Fibroblast of villous mesenchyme (primary cell): ENCODE measurements around the gene PKHD1. TPM values are rescaled to one million over a fixed set of nuclear protein-coding genes. Genes with fewer than 3 reads are reported as not detected.
"Not testable (repeated sequence)": the region's sequence is repeated elsewhere in the genome, so short reads cannot be mapped to it uniquely, and the experiment has no call there.

Experiments
- DNase-seq: peaks from one replicate; pipeline ENCODE4 v3.0.0-alpha.2; 2010; ENCODE audit warnings: low read depth
- H3K4me3 ChIP-seq: 2 replicates; pipeline ENCODE4 v1.5.1; 2011; ENCODE audit warnings: low read depth, mild to moderate bottlenecking, low read length
- total RNA-seq: library from RNA; depleted of rRNA; stranded (reverse); fragments of >200 nt; gene quantifications from 2 replicates; pipeline ENCODE4 v1.2.3, GENCODE V29; 2012
- TF ChIP-seq, protein P1 (sequence below): IDR thresholded peaks from 2 replicates; pipeline ENCODE4 v1.5.1; 2012; ENCODE audit warnings: low read depth, mild to moderate bottlenecking, low read length; ENCODE audit not compliant: insufficient read depth

The PKHD1 gene
- total RNA-seq, 1 donor, result not detected

DNA sequence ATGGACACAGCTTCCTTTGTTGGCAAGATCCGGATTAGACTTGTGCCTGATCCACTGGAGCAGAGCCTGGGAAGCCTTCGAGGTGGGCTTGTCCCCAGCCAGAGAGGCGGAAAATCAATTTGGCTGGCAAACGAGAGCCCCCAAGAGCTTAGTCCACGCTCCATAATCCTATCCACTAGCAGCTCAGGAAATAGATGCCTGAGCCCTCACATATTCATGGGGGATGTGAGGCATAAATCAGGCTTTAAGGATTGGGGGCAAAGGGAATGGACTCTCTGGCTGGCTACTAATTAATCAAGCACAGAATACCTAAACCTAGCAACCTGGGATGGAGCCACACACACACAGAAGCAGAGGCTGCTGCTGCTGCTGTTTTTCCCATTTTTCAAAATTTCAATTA lies 137.9 kb downstream of the PKHD1 start:
- H3K4me3 ChIP-seq, result no peak overlapping the region
- TF ChIP-seq, protein P1, sequence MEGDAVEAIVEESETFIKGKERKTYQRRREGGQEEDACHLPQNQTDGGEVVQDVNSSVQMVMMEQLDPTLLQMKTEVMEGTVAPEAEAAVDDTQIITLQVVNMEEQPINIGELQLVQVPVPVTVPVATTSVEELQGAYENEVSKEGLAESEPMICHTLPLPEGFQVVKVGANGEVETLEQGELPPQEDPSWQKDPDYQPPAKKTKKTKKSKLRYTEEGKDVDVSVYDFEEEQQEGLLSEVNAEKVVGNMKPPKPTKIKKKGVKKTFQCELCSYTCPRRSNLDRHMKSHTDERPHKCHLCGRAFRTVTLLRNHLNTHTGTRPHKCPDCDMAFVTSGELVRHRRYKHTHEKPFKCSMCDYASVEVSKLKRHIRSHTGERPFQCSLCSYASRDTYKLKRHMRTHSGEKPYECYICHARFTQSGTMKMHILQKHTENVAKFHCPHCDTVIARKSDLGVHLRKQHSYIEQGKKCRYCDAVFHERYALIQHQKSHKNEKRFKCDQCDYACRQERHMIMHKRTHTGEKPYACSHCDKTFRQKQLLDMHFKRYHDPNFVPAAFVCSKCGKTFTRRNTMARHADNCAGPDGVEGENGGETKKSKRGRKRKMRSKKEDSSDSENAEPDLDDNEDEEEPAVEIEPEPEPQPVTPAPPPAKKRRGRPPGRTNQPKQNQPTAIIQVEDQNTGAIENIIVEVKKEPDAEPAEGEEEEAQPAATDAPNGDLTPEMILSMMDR, result no peak
- DNase-seq, result no peak

DNA sequence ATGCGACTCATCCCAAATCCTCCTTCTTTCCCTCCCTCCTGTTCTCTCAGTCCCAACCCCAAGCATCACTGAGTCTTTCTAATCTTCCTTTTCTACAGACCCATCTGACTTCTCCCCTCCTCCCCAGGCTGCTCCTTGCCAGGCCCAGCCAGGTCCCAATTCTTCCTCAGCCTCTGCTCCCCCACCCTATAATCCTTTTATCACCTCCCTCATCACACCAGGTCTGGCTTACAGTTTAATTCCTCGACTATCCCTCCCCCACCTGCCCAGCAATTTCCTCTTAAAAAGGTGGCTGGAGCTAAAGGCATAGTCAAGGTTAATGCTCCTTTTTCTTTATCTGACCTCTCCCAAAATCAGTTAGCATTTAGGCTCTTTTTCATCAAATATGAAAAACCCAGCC lies 147.7 kb downstream of the PKHD1 start:
- H3K4me3 ChIP-seq, DNase-seq: not testable (repeated sequence)

DNA sequence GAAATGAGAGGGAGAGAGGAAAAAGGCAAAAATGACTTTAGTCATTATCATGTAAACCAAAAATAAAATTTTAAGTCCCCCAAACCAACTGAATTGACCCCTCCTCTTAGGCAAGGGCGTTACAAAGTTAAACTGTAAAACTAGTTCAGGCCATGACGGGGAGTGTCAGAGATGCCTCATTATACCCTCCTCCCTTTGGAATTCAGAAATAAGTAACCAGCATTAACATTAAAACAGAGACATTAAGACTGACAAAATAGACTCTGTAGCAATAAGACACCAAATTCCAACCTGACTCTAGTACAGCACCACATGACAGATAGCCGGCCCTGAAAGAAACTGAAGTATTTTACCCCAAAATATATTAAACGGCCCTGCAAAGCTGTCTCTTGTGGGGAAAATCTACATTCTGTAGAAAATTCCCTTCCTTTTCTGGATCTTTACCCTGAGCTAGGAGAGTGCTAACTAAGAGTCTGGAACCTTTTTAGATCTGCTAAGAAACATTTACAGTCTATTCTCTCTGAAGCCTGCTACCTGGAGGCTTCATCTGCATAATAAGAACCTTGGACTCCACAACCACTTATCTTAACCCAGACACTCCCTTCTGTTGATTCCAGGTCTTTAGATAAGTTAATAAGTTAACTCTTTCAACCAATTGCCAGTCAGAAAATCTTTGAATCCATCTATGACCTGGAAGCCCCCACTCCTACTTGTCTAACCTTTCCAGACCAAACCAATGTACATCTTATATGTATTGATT lies 150.7 kb downstream of the PKHD1 start:
- TF ChIP-seq, protein P1, result no peak
- no peak overlapping the region for H3K4me3 ChIP-seq
- DNase-seq, result no peak

DNA sequence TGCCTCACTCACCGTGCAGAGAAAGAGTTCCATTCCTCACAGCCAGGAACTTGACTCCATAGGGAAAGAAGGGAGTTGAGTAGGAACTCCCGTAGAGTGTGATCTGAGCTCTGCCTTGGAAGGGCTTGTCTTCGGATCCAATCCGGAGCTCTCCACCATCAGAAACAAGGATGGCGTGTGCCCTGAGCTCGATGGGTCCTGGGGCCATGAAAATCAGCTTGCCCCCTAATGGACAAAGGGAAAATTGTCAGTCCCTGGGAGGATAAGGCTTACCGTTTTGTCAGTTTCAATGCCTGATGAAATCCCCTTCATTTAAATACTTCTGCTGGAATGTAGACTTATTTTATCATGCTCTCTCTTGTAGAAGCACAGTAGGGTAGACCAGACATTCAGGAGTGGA lies 153.3 kb downstream of the PKHD1 start:
- no peak overlapping the region for H3K4me3 ChIP-seq
- TF ChIP-seq, protein P1, result peak; percentile 13
- no peak for DNase-seq

DNA sequence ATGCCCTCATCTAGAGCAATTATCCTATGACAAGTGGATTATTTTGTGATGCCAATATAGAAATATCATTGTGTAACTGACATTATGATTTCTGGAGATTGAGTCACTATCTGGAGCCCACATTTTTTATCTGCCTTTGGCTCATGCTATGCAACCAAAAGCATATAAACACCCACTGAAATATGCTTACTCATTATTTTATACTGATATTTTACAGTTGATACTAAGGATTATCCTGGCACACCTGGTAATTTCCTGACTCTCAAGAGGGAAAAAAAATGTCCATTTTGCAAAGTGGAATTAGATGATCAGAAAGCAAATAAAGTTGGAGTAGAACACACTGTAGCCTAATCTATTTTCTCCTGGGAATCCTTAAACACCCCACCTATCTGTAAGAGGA lies 154.5 kb downstream of the PKHD1 start:
- DNase-seq, result no peak
- H3K4me3 ChIP-seq, result no peak overlapping the region
- TF ChIP-seq, protein P1, result no peak

DNA sequence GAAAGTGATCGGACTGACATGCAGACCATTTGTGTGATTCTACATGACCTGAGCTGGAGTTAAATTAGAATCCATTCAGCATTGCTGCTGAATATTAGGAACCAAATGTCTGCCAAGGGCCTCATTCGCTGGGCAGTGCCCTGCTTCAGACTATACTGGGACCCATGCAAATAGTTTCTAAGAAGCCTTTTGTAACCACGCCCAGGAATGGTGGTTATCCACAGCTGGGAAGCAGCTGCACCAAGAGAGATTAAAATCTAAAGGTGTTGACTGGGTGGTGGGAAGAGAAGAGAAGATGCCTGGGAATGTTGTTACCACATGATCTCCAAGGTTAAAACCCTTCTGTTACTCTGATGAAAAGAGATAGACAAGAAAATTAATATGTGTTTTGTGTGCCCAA lies 156.8 kb downstream of the PKHD1 start:
- H3K4me3 ChIP-seq, result no peak overlapping the region
- TF ChIP-seq, protein P1, result no peak
- DNase-seq, result no peak

DNA sequence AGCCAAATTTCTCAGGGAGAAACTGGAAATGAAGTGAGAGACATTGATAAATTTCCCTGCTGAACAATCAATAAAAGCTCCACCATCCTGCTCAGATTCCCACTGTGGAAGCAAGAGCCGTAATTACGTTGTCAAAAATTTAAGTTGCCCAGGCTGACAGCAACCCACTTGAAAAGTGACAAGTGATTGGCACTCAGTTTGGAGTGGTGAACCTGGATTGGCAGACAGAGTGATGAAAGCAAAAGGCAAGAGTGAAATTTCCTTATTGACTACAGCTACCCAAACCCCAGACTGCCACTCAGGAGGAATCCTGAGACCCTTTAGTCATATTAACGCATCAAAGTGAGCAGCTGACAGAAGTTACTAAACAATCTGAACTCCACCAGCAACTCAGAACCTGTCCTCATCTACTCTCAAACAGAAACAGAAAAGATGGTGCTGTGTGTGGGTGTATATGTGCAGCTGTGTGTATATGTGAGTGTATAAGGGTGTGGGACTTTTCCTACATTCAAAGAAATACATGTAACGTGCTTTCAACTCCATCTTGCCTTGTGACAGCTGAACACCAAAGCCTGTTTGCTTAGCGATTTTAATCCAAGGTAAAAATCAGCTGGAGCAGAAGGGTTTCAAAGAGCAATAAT lies 157.4 kb downstream of the PKHD1 start:
- no peak for DNase-seq

More for the DNA sequence above, 157.4 kb downstream of the PKHD1 start:
- TF ChIP-seq, protein P1, result no peak
- H3K4me3 ChIP-seq, result no peak overlapping the region
